NT2/D1 (cell line): ENCODE results near the gene MMS19.

Experiments used
- DNase-seq: peaks from one replicate; pipeline ENCODE4 v3.0.0-alpha.2; 2011; ENCODE audit warnings: low read depth, low spot score
- H3K27me3 ChIP-seq: 2 replicates; pipeline ENCODE4 v1.6.0; 2011; ENCODE audit warnings: mild to moderate bottlenecking; ENCODE audit not compliant: insufficient read length, insufficient read depth
- H3K36me3 ChIP-seq: 2 replicates; pipeline ENCODE4 v1.6.1; 2011; ENCODE audit warnings: mild to moderate bottlenecking, low read length, mixed read lengths; ENCODE audit not compliant: insufficient read depth, insufficient read length
- H3K4me1 ChIP-seq: 2 replicates; pipeline ENCODE4 v1.5.1; 2011; ENCODE audit not compliant: insufficient read depth, insufficient read length
- H3K4me3 ChIP-seq: 2 replicates; pipeline ENCODE4 v1.5.1; 2011; ENCODE audit warnings: low read depth; ENCODE audit not compliant: insufficient read length
- H3K9ac ChIP-seq: 2 replicates; pipeline ENCODE4 v1.6.0; 2011; ENCODE audit warnings: low read depth; ENCODE audit not compliant: insufficient read length
- H3K9me3 ChIP-seq: 2 replicates; pipeline ENCODE4 v1.5.1; 2011; ENCODE audit warnings: mild to moderate bottlenecking, low read length; ENCODE audit not compliant: insufficient read depth
- SUZ12 ChIP-seq: IDR thresholded peaks from 2 replicates; pipeline ENCODE4 v1.6.1; 2011; ENCODE audit not compliant: insufficient read length, insufficient read depth; ENCODE audit errors: extremely low read depth
- YY1 ChIP-seq: IDR thresholded peaks from 2 replicates; pipeline ENCODE4 v1.6.1; 2011; ENCODE audit not compliant: insufficient read length, insufficient read depth
- ZNF274 ChIP-seq: IDR thresholded peaks from 2 replicates; pipeline ENCODE4 v1.6.1; 2011; ENCODE audit warnings: mild to moderate bottlenecking, low read depth, low read length

Gene MMS19

GRCh38 chr10:97506199-97506991 lies 8.2 kb upstream of the MMS19 start:
- no peaks in the 10 kb centered on the region for H3K36me3 ChIP-seq
- no peak overlapping the region for H3K9ac ChIP-seq
- no peak for DNase-seq
- no peak overlapping the region for H3K4me3 ChIP-seq
- TF ChIP-seq YY1 = no peak
- TF ChIP-seq SUZ12 = no peak
- TF ChIP-seq ZNF274 = no peak
- no peaks in the 10 kb centered on the region for H3K4me1 ChIP-seq
- H3K9me3 ChIP-seq = no peaks in the 10 kb centered on the region
- H3K27me3 ChIP-seq = peaks cover 5% of the 10 kb centered on the region

DNA sequence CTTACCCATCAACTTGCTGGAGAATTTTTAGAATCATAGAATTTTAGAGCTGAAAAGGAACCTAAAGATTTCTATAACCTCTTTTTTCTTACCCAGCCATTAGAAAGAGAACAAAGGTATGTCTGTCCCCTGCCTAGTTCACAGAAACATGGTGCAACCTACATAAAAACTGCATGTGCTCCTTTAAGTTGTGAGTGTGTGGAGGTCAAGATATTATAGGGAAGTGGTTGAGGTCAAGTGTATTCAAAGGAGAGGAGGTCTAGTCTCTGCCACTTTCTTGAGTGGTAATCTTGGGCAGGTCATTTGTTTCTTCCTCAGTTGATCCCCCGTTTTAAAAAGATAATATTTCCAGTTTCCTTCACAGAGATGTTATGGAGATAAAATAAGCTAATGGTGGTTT lies 6.9 kb upstream of the MMS19 start:
- TF ChIP-seq YY1 (no peak), ZNF274 (no peak), SUZ12 (no peak)
- H3K4me3 ChIP-seq = no peak overlapping the region
- no peak overlapping the region for H3K9ac ChIP-seq
- no peaks in the 10 kb centered on the region for H3K9me3 ChIP-seq
- no peaks in the 10 kb centered on the region for H3K36me3 ChIP-seq
- H3K27me3 ChIP-seq = peaks cover 17% of the 10 kb centered on the region
- no peak for DNase-seq
- peaks cover 2% of the 10 kb centered on the region for H3K4me1 ChIP-seq

GRCh38 chr10:97503406-97503805 lies 5.2 kb upstream of the MMS19 start:
- Histone ChIP-seq H3K9me3 (no peaks in the 10 kb centered on the region), H3K27me3 (peaks cover 28% of the 10 kb centered on the region)

DNA sequence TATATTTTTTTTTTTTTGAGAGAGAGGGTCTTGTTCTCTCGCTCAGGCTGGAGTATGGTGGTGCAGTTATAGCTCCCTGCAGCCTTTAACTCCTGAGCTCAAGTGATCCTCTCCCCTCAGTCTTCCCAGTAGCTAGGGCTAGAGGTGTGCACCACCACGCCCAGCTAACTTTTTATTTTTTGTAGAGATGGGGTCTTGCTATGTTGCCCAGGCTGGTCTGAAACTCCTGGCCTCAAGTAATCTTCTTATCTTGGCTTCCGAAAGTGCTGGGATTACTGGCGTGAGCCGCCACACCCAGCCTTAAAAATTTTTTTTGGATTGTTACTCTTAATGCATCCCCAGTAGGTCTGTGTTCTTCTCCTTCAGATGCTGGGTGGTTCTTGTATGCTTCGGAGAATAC lies 4.7 kb upstream of the MMS19 start:
- Histone ChIP-seq H3K9ac (no peak overlapping the region), H3K9me3 (no peaks in the 10 kb centered on the region), H3K4me1 (peaks cover 5% of the 10 kb centered on the region), H3K27me3 (peaks cover 28% of the 10 kb centered on the region), H3K36me3 (no peaks in the 10 kb centered on the region), H3K4me3 (no peak overlapping the region)
- TF ChIP-seq SUZ12 = no peak
- no peak for TF ChIP-seq YY1
- no peak for TF ChIP-seq ZNF274
- DNase-seq = no peak

More at GRCh38 chr10:97503406-97503805, 5.2 kb upstream of the MMS19 start:
- Histone ChIP-seq H3K4me3 (no peak overlapping the region), H3K4me1 (peaks cover 5% of the 10 kb centered on the region), H3K9ac (no peak overlapping the region), H3K36me3 (no peaks in the 10 kb centered on the region)
- DNase-seq = no peak
- no peak for TF ChIP-seq SUZ12
- TF ChIP-seq YY1 = no peak
- TF ChIP-seq ZNF274 = no peak

GRCh38 chr10:97500297-97500575 lies 2.0 kb upstream of the MMS19 start:
- Histone ChIP-seq H3K36me3 (peaks cover 6% of the 10 kb centered on the region), H3K27me3 (peaks cover 28% of the 10 kb centered on the region), H3K4me3 (no peak overlapping the region)

GRCh38 chr10:97499561-97500296 lies 1.5 kb upstream of the MMS19 start:
- Histone ChIP-seq H3K36me3 (peaks cover 6% of the 10 kb centered on the region), H3K27me3 (peaks cover 28% of the 10 kb centered on the region), H3K9ac (peak overlapping the region; percentile 94), H3K9me3 (no peaks in the 10 kb centered on the region), H3K4me3 (peak overlapping the region; percentile 74), H3K4me1 (peaks cover 5% of the 10 kb centered on the region)
- DNase-seq = no peak
- TF ChIP-seq SUZ12 = no peak
- TF ChIP-seq YY1 = no peak
- TF ChIP-seq ZNF274 = no peak

More at GRCh38 chr10:97500297-97500575, 2.0 kb upstream of the MMS19 start:
- H3K9ac ChIP-seq = peak overlapping the region; percentile 24
- DNase-seq = no peak
- peaks cover 5% of the 10 kb centered on the region for H3K4me1 ChIP-seq
- no peaks in the 10 kb centered on the region for H3K9me3 ChIP-seq
- TF ChIP-seq YY1 (no peak), ZNF274 (no peak), SUZ12 (no peak)

- H3K4me1 ChIP-seq = peaks cover 5% of the 10 kb centered on the region
- no peaks in the 10 kb centered on the region for H3K9me3 ChIP-seq
- peak within 1 kb of the TSS; percentile 94 for H3K9ac ChIP-seq
- no peak for DNase-seq
- TF ChIP-seq ZNF274 (no peak), SUZ12 (no peak), YY1 (no peak)
- peaks cover 9% of the 10 kb centered on the region for H3K36me3 ChIP-seq
- H3K4me3 ChIP-seq = peak within 1 kb of the TSS; percentile 93
- H3K27me3 ChIP-seq = peaks cover 28% of the 10 kb centered on the region
These were observed 779 bp upstream of the MMS19 start, which contains the start of gene UBTD1 for GRCh38 chr10:97498841-97499560. Gene UBTD1 (plus strand): TSS chr10:97498924. CDS start chr10:97499204, 280 bp downstream.
